HG02623 (cell line): ENCODE results near the gene MMP23B.
"Not testable (repeated sequence)": the region's sequence is repeated elsewhere in the genome, so short reads cannot be mapped to it uniquely, and the experiment has no call there.

Experiments
- ATAC-seq: cut with Tn5 transposase; IDR thresholded peaks from one replicate; pipeline ENCODE4 v1.9.1; 2021; ENCODE audit warnings: moderate library complexity; ENCODE audit not compliant: unreplicated experiment

MMP23B gene

DNA sequence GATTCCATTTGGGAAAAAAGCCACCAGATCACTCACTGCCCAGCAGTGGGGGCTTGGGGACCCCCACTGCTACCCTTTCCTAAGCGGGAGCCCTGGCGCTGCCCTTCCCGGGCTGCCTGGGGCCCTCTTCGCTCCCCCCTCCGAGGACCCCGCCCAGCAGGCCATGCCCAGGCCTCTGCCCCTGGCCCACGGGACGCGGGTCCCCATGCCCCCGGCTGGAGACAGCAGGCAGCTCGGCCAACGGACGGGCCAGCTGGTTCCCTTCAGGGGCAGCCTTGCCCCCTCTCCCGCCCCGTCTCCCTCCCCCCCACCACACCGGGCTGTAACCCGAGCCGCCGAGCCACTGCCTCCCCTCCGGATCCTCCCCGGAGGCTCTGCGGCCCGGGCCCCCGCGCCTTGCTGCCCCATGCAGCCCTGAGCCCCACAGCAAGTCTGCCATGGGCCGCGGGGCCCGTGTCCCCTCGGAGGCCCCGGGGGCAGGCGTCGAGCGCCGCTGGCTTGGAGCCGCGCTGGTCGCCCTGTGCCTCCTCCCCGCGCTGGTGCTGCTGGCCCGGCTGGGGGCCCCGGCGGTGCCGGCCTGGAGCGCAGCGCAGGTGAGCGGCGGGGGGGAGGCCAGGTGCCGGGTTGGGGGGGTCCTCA, at the start of gene MMP23B:
MMP23B (plus strand) TSS at position 392 of the 639 bp plus-strand sequence; CDS start at position 438, 46 bp downstream.
- ATAC-seq, result no peak

- no peak for ATAC-seq
These were observed 49.2 kb upstream of the MMP23B start for GRCh38 chr1:1582585-1583346.

DNA sequence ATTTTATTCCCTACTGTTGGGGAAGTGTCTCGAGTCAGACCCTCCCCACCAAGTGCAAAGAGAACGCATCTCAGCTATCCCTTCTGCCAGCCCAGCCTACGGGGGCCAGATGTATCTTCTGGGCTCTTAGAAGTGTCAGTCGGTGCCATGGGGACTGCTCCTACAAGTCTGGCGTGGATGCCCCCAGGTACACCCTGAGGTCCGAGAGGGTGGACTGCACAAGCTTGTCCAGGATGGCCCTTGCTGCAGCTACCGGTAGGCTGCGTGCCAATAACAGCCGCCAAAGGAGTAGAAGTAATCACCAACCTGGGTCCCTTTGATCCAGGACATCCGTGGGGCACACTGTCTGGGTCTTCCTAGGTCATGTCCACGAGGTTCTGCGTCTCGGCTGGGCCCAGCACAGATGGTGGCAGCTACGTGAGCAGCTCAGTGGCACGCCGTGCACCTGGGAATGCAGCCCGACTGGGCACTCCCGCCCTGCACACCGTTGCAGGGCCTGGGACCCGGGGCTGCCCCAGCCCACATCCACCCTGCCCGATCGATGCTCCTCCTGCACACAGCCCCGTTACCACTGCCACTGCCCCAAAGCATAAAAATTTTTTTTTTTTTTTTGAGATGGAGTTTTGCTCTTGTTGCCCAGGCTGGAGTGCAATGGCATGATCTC, 48.5 kb upstream of the MMP23B start:
- no peak for ATAC-seq

DNA sequence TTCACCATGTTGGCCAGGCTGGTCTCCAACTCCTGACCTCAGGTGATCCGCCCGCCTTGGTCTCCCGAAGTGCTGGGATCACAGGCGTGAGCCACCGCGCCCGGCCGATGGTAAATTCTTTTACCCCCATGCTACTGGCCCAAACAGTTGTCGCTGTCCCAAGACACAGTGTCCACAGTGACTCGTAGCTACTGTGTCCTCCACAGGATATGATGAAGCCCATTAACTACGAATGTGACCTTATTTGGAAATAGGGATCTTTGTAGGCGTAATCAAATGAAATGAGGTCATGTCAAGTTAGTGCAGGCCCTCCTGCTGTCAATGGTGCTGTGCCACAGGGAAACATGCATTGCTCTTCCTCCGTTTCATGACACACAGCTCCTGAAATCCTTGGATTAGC, 40.5 kb upstream of the MMP23B start:
- ATAC-seq, result no peak

GRCh38 chr1:1593834-1594601, 38.0 kb upstream of the MMP23B start:
- ATAC-seq, result no peak

GRCh38 chr1:1594602-1595260, 37.2 kb upstream of the MMP23B start:
- ATAC-seq, result no peak

- ATAC-seq, result not testable (repeated sequence)
These were observed 36.6 kb upstream of the MMP23B start for GRCh38 chr1:1595341-1595740.

GRCh38 chr1:1596493-1597274, 35.3 kb upstream of the MMP23B start:
- ATAC-seq, result no peak

DNA sequence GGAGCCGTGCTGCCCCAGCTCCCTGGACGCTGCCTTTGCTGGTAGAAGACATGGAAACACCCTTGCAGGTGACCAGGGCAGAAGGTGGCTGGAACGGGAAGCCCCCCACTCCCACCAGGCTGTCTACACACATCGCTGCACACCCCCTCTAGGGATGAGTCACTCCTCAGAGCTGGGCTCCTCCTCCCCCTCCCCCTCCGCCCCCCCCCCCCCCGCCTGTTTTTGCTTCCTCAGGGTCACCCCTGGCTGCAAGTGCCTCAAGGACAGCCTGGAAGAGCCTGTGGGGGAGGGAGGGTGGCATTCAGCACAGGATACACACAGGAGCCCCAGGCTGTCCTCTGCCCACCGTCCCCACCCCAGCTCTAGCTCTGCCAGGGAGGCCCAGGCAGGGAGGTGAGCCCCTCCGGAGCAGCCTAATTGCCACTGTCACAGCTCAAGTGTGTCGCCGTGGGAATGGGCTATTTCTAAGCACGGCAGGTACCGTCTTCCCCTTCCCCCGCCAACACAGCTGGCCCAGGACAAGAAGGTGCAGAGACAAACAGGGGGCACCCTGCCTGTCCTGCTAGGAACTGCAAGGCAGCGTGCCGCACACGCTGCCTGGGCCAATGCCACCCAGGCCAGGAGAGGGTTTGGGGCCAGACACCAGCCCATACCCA, 34.6 kb upstream of the MMP23B start:
- no peak for ATAC-seq

DNA sequence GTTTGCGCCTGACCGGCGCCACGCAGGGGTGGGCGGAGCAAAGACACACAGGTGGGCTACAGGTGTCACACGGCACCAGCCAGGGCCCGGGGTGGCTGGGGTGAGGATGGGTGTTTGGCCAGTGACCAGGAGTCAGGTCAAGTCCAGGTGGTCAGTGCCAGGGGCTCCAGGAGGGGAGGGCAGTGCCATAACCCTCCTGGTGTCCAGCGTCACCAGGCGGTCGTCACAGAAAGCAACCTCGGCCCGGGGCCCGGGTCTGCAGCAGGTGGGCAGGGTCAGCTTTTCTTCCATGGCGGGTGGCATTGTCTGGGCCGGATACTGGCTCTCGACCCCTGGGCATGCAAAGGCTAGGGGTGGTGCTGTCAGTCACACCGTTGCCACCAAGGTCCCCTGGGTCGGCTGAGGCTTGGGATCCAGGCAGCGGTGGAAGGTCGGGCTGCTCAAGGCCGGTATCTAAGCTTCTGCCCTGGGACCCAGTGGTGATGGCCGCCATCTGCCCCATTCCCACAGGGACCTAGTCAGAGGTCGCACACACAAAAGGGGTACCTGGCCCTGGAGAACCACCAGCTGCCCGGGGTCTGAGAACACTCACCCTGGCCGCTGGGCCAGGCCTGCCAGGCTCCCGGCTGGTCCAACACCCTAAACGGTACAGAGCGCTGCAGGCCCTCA, 33.8 kb upstream of the MMP23B start:
- ATAC-seq, result no peak

- ATAC-seq, result no peak
These were observed 33.3 kb upstream of the MMP23B start for GRCh38 chr1:1598720-1599029.

DNA sequence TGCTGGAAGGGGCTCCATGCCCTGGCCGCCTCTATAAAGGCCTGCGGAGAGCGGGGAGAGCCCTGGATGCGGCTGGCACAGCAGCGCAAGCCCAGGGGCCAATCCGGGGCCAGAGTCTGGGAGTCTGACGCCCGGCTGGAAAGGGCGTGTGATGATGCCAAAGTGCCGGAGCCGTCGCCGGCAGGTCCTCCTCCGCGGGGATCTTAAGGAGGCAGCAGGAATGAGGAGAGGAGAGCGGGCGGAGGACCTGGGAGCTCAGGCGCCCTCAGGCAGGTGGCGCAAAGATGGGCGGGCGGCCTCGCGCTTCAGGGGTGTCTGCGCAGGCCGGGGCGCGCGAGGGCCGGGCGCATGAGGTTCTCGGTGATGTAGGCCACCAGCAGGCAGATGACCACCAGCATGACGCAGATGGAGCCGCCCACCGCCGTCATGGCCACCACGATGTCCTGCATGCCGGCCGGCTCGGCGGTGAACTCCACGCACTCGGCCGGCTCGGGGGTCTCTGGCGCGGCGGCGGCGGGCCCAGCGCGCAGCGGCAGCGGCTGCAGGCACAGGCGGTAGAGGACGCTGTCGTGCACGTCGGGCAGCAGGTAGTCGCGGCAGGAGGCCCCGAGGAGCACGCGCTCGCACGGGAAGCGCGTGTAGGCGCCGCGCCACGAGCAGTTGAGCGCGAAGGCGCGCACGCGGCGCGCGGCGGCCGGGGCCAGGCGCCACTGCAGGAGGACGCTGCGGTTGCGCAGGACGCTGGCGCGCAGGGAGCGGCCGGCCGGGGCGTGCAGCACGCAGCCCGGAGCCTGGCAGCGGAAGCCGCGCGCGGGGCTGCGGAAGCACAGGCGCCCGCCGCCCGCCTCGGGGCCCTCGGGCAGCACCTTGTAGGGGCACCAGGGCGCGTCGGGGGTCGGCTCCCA, 32.7 kb upstream of the MMP23B start:
- no peak for ATAC-seq

GRCh38 chr1:1599935-1600860, 31.8 kb upstream of the MMP23B start, which contains the start of gene FNDC10:
TSS of gene FNDC10 (minus strand) at chr1:1600135. CDS start at chr1:1600015, 120 bp downstream.
- ATAC-seq, result no peak

DNA sequence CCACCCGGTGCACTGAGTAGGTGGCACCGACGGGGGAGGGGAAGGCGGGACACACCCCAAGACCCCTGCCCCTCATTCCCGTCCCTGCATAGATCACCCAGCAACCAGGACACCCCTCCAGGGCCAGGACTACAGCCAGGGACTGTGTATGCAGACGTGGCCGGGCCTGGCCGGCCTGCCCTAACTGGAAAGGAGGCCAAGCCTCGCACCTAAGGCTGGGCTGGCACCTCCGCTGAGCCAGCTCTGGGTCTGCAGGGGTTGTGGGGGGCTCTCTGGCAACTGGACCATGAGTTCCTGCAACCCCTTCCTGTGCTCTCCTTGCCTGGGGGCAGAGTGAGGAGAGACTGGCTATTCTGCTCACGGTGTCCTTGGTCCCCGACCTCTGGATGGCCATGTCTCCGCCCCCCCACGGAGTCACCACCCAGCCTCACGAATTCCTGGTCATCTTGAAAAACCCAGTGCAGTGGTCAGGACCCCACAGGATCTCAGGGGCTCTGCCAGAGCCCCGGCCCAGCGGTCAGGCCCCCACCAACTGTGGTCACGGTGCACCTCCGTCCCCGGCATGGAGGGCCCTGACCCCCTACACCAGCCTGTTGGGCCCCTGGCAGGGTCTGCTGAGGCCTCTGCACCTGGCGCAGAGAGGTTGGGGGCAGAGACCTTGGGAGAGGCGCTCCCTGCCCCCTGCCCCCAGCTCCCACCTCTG, 31.0 kb upstream of the MMP23B start:
- ATAC-seq, result no peak

- ATAC-seq, result no peak
These were observed 30.2 kb upstream of the MMP23B start for GRCh38 chr1:1601564-1602303.
